SU-DHL-6 (cell line): ENCODE results near the gene SKOR2.

Experiments used
- H2AFZ ChIP-seq: fragments of 200-600 bp; sonication (generic); 2 replicates; pipeline ENCODE4 v1.6.1; 2014; ENCODE audit warnings: low read depth, mild to moderate bottlenecking, moderate library complexity, mixed read lengths, antibody characterized with exemption, low read length; ENCODE audit not compliant: severe bottlenecking
- H3F3A ChIP-seq: fragments of 200-600 bp; shearing (Covaris generic); 2 replicates; pipeline ENCODE4 v1.6.0; 2016; ENCODE audit warnings: antibody characterized with exemption, mild to moderate bottlenecking; ENCODE audit not compliant: insufficient read depth
- H3K27ac ChIP-seq: fragments of 200-600 bp; sonication (generic); 2 replicates; pipeline ENCODE4 v1.5.1; 2016; ENCODE audit warnings: low read depth, mild to moderate bottlenecking, low read length, moderate library complexity, mixed read lengths
- H3K27me3 ChIP-seq: fragments of 200-600 bp; sonication (generic), shearing (Covaris generic); 2 replicates; pipeline ENCODE4 v1.6.0; 2014; ENCODE audit warnings: mild to moderate bottlenecking, low read length
- H3K36me3 ChIP-seq: fragments of 200-600 bp; sonication (generic); 2 replicates; pipeline ENCODE4 v1.6.1; 2014; ENCODE audit warnings: mild to moderate bottlenecking, low read length, mixed read lengths
- H3K4me2 ChIP-seq: fragments of 300-600, 200-600 bp; shearing (Covaris generic), sonication (generic); 2 replicates; pipeline ENCODE4 v1.6.0; 2014; ENCODE audit warnings: low read length, low read depth, mild to moderate bottlenecking; ENCODE audit not compliant: poor library complexity, severe bottlenecking
- H3K4me3 ChIP-seq: fragments of 200-600 bp; sonication (generic); 2 replicates; pipeline ENCODE4 v1.5.1; 2014; ENCODE audit warnings: antibody characterized with exemption, low read length, mild to moderate bottlenecking, mixed read lengths; ENCODE audit not compliant: insufficient read depth, poor library complexity, severe bottlenecking
- H3K79me2 ChIP-seq: fragments of 200-600 bp; sonication (generic); 2 replicates; pipeline ENCODE4 v1.6.1; 2014; ENCODE audit warnings: mild to moderate bottlenecking, low read length, moderate library complexity; ENCODE audit not compliant: insufficient read depth
- H3K9ac ChIP-seq: fragments of 200-600 bp; sonication (generic); 2 replicates; pipeline ENCODE4 v1.7.0; 2014; ENCODE audit warnings: mild to moderate bottlenecking, low read length
- H3K9me2 ChIP-seq: fragments of 200-600 bp; sonication (generic); replicated peaks from 2 replicates; pipeline ENCODE4 v1.6.1; 2014; ENCODE audit warnings: low read length; ENCODE audit not compliant: insufficient read depth
- H3K9me3 ChIP-seq: fragments of 200-600 bp; sonication (generic); 2 replicates; pipeline ENCODE4 v1.6.1; 2014; ENCODE audit warnings: low read length, mixed read lengths; ENCODE audit not compliant: insufficient read depth
- H4K20me1 ChIP-seq: fragments of 200-600 bp; sonication (generic); 2 replicates; pipeline ENCODE4 v1.6.1; 2014; ENCODE audit warnings: low read depth, mild to moderate bottlenecking, antibody characterized with exemption, low read length, moderate library complexity, mixed read lengths
- CTCF ChIP-seq: fragments of 200-600 bp; sonication (generic); IDR thresholded peaks from one replicate; pipeline ENCODE4 v1.5.1; 2017; ENCODE audit warnings: antibody characterized with exemption, mild to moderate bottlenecking, low read length, moderate library complexity; ENCODE audit not compliant: insufficient read depth, poor library complexity, severe bottlenecking
- EZH2phosphoT487 ChIP-seq: fragments of 200-600 bp; sonication (generic), shearing (Covaris generic); conservative IDR thresholded peaks from 2 replicates; pipeline ENCODE4 v1.6.1; 2018; ENCODE audit warnings: mild to moderate bottlenecking, antibody characterized with exemption, low read length, moderate library complexity, mixed read lengths

Gene SKOR2

GRCh38 chr18:47175898-47176575 is 75.4 kb downstream of the SKOR2 start, which contains the start of gene IER3IP1:
IER3IP1 (minus strand) TSS chr18:47176364; CDS start chr18:47176277, 87 bp downstream.
- Histone ChIP-seq H3K4me2 (peak within 1 kb of the TSS; percentile 73), H3K36me3 (no peaks in the 10 kb centered on the region), H2AFZ (peak within 1 kb of the TSS; percentile 96), H3K9me3 (no peaks in the 10 kb centered on the region), H3K4me3 (peak within 1 kb of the TSS; percentile 96), H3K27ac (peak within 1 kb of the TSS; percentile 43), H3K9ac (peak within 1 kb of the TSS; percentile 92), H3K27me3 (no peaks in the 10 kb centered on the region), H3F3A (no peaks in the 10 kb centered on the region), H3K79me2 (peaks cover 50% of the 10 kb centered on the region), H3K9me2 (no peaks in the 10 kb centered on the region), H4K20me1 (peaks cover 6% of the 10 kb centered on the region; the same call in 1 of the 2 replicates)
- TF ChIP-seq CTCF (no peak), EZH2phosphoT487 (no peak)

GRCh38 chr18:47175283-47175897 is 76.1 kb downstream of the SKOR2 start:
- H4K20me1 ChIP-seq, result peaks cover 6% of the 10 kb centered on the region; the same call in 1 of the 2 replicates
- no peaks in the 10 kb centered on the region for H3K27me3 ChIP-seq
- TF ChIP-seq CTCF, result no peak
- TF ChIP-seq EZH2phosphoT487, result no peak
- H3K27ac ChIP-seq, result peak overlapping the region; percentile 43; the same call in 1 of the 2 replicates
- peak overlapping the region; percentile 92 for H3K9ac ChIP-seq
- H3F3A ChIP-seq, result no peaks in the 10 kb centered on the region
- peak overlapping the region; percentile 73 for H3K4me2 ChIP-seq
- H3K79me2 ChIP-seq, result peaks cover 57% of the 10 kb centered on the region
- no peaks in the 10 kb centered on the region for H3K36me3 ChIP-seq
- peak overlapping the region; percentile 96 for H2AFZ ChIP-seq
- H3K9me3 ChIP-seq, result no peaks in the 10 kb centered on the region
- H3K4me3 ChIP-seq, result peak overlapping the region; percentile 96
- H3K9me2 ChIP-seq, result no peaks in the 10 kb centered on the region

- no peaks in the 10 kb centered on the region for H3K9me3 ChIP-seq
- H3K27me3 ChIP-seq, result no peaks in the 10 kb centered on the region
- peaks cover 13% of the 10 kb centered on the region for H4K20me1 ChIP-seq
- H3K79me2 ChIP-seq, result peaks cover 64% of the 10 kb centered on the region
- no peak overlapping the region for H2AFZ ChIP-seq
- H3K27ac ChIP-seq, result no peak overlapping the region
- no peaks in the 10 kb centered on the region for H3K9me2 ChIP-seq
- no peak for TF ChIP-seq EZH2phosphoT487
- no peak for TF ChIP-seq CTCF
- peaks cover 3% of the 10 kb centered on the region; the same call in 1 of the 2 replicates for H3K36me3 ChIP-seq
- peak overlapping the region; percentile 96 for H3K4me3 ChIP-seq
- peak overlapping the region; percentile 92 for H3K9ac ChIP-seq
- H3F3A ChIP-seq, result no peaks in the 10 kb centered on the region
- H3K4me2 ChIP-seq, result peak overlapping the region; percentile 73
Observed at GRCh38 chr18:47174545-47175116, 76.8 kb downstream of the SKOR2 start.
